Spinal cord (tissue), 10 donors: Measurements from ENCODE around the gene FBXO10. TPM values are rescaled to one million over a fixed set of nuclear protein-coding genes. Genes with fewer than 3 reads are reported as not detected.

ENCODE experiments used
- DNase-seq, 6 donors: peaks; one replicate each; pipeline versions ENCODE4 v3.0.0 to v3.0.0-alpha.2; 2013 to 2015; ENCODE audit warnings: low spot score in 6 of 6, low read depth in 4 of 6
- H3K27ac ChIP-seq: one replicate; pipeline ENCODE4 v1.5.1; 2013; ENCODE audit warnings: low read depth, low read length, control low read depth
- H3K27me3 ChIP-seq: one replicate; pipeline ENCODE4 v1.6.1; 2013; ENCODE audit warnings: low read length; ENCODE audit not compliant: control insufficient read depth, insufficient read depth
- H3K36me3 ChIP-seq: one replicate; pipeline ENCODE4 v1.6.1; 2013; ENCODE audit warnings: low read length; ENCODE audit not compliant: control insufficient read depth, insufficient read depth
- H3K4me1 ChIP-seq: one replicate; pipeline ENCODE4 v1.6.1; 2013; ENCODE audit warnings: low read length; ENCODE audit not compliant: control insufficient read depth, insufficient read depth
- H3K4me3 ChIP-seq: one replicate; pipeline ENCODE4 v1.5.1; 2013; ENCODE audit warnings: low read depth, low read length, control low read depth
- H3K9me3 ChIP-seq: one replicate; pipeline ENCODE4 v1.6.1; 2013; ENCODE audit warnings: low read length; ENCODE audit not compliant: control insufficient read depth, insufficient read depth
- WGBS: methylation state at CpG from one replicate; pipeline ENCODE4 v1.1.5; 2013; ENCODE audit warnings: missing lambda C conversion rate; ENCODE audit not compliant: insufficient coverage; 5-methylcytosine and 5-hydroxymethylcytosine counted together
- polyA plus RNA-seq, 2 donors: library from polyadenylated mRNA; unstranded; fragments of 120-200 nt; gene quantifications; one replicate each; pipeline ENCODE4 v1.2.1, GENCODE V29; 2013; ENCODE audit not compliant: insufficient read length in 2 of 2
- total RNA-seq, 2 donors: library from RNA; depleted of rRNA in 1 of 2; stranded (reverse); fragments of 120-200 nt in 1 of 2; fragments of >200 nt in 1 of 2; gene quantifications; one replicate each; pipeline versions ENCODE4 v1.2.3 to v1.2.4, GENCODE V29; 2013 to 2014
- donor health status: healthy.

FBXO10 gene
- total and polyA plus RNA-seq, 4 donors = 15.3 to 23.4 (median 17.3) TPM

DNA sequence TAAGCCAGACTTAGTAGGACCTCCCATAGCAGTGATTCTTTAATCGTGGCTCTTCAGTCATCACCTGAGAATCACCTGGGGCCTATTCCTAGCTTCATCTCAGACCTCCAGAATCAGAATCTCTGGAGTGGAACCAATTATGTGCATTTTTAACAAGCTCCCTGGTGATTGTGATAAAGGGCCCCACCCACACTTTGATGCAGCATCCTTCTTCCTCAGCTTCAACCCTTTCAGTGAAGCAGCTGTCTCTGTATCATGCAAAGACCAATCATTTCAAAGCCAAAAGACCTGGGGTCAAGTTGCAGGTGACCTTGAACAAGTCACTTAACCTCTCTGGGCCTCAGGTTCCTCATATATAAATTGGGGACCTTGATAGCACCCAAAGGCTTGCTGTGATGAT lies 17.1 kb downstream of the FBXO10 start:
- DNase-seq = no peak
- Histone ChIP-seq H3K27me3 (no peaks in the 10 kb centered on the region), H3K27ac (no peak overlapping the region), H3K4me1 (no peaks in the 10 kb centered on the region), H3K4me3 (no peak overlapping the region), H3K36me3 (peaks cover 3% of the 10 kb centered on the region), H3K9me3 (no peaks in the 10 kb centered on the region)
- WGBS = 100% methylated on average over 1 of the region's 1 CpG

DNA sequence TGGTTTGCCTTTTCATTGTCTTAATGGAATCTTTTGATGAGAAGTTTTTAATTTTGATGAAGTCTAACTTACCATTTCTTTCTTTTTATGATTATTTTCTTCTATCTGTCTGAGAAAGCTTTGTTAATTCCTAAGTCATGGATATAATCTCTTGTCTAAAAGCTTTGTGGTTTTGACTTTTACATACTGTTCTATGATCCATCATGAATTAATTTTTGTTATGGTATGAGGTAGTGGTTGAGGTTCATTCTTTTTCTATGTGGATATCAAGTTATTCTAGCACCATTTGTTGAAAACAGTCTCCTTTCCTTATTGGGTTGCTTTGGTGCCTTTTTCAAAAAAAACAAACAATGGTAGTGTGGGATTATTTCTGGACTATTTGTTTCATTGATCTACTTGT lies 20.4 kb downstream of the FBXO10 start:
- no peaks in the 10 kb centered on the region for H3K27me3 ChIP-seq
- H3K27ac ChIP-seq = no peak overlapping the region
- H3K4me1 ChIP-seq = no peaks in the 10 kb centered on the region
- H3K36me3 ChIP-seq = no peaks in the 10 kb centered on the region
- H3K9me3 ChIP-seq = no peaks in the 10 kb centered on the region
- no peak overlapping the region for H3K4me3 ChIP-seq
- no peak for DNase-seq

DNA sequence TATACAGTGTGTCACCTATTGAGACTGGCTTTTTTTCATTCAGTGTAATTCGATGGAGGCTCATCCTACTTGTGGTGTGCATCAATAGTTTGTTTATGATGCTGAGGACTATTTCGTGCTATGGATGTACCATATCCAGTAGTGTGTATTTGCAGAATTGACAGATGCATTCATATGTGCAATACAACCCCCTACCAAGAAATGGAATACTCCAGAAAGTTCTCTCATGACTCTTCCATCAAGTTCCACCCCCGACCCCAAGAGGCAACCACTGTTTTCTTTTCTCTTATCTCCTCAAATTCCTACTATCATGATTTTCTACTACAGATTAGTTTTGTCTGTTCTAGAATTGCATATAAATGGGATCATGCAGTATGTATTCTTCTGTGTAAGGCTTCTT lies 21.9 kb downstream of the FBXO10 start:
- no peak overlapping the region for H3K27ac ChIP-seq
- H3K4me3 ChIP-seq = no peak overlapping the region
- WGBS = no CpG with 5 or more reads among the region's 3 CpGs
- DNase-seq = no peak
- H3K9me3 ChIP-seq = no peaks in the 10 kb centered on the region
- no peaks in the 10 kb centered on the region for H3K4me1 ChIP-seq
- H3K27me3 ChIP-seq = no peaks in the 10 kb centered on the region
- no peaks in the 10 kb centered on the region for H3K36me3 ChIP-seq

DNA sequence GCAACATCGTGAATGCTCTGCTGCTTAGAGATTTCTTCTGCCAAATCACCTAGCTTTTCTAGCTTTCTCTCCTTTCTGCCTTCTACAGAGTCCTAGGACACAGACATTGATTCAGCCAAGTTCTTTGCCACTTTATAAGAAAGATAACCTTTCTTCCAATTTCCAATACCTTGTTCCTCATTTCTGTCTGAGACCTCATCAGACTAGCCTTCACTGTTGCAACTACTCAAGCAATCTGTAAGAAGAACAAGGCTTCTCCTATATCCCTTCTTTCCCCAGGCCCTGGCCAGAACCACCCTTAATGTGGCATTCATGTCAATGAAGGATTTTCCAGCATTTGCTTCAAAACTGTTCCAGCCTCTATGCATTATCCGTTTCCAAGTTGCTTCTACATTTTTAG lies 24.3 kb downstream of the FBXO10 start:
- 100% methylated on average over 1 of the region's 2 CpGs for WGBS
- Histone ChIP-seq H3K36me3 (no peaks in the 10 kb centered on the region), H3K4me1 (no peaks in the 10 kb centered on the region), H3K9me3 (no peaks in the 10 kb centered on the region), H3K4me3 (no peak overlapping the region), H3K27ac (no peak overlapping the region), H3K27me3 (no peaks in the 10 kb centered on the region)
- no peak for DNase-seq

DNA sequence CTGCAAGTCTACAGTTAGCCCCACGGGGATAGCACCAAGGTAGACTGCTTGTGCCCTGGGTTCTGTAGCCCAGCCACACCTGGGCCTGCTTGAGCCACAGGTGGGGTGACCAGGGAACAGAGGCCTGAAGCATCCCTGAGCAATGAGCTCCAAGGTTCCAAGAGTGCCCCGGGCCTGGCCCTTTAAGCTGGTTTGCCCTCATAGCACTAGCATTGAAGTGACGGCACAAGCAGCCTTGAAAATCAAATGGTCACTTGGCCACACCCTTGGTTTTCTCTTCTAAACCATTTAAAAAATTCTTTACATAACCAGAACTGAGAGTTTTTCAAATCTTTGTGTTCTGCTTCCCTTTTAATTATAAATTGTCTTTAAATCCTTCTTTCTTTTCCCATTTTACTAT lies 24.7 kb downstream of the FBXO10 start:
- 97% methylated on average over 3 of the region's 3 CpGs for WGBS
- Histone ChIP-seq H3K27me3 (no peaks in the 10 kb centered on the region), H3K9me3 (no peaks in the 10 kb centered on the region), H3K36me3 (no peaks in the 10 kb centered on the region), H3K27ac (no peak overlapping the region), H3K4me3 (no peak overlapping the region), H3K4me1 (no peaks in the 10 kb centered on the region)
- DNase-seq = no peak

DNA sequence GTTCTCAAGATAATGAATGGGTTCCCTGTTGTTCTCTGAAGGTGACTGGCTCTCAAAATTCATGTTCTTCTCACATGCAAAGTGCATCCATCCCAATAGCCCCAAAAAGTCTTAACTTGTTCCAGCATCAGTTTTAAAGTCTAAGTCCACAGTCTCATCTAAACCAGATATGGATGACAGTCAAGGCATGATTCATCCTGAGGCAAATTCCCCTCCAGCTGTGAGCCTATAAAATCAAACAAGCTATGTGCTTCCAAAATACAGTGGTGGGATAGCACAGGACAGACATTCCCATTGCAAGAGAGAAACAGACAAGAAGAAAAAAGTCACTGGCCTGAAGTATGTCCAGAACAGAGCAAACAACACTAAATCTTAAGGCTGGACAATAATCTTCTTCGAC lies 25.4 kb downstream of the FBXO10 start:
- no peaks in the 10 kb centered on the region for H3K4me1 ChIP-seq
- WGBS = 100% methylated on average over 1 of the region's 1 CpG
- DNase-seq = no peak
- no peaks in the 10 kb centered on the region for H3K36me3 ChIP-seq
- H3K27ac ChIP-seq = no peak overlapping the region
- H3K27me3 ChIP-seq = no peaks in the 10 kb centered on the region
- H3K4me3 ChIP-seq = no peak overlapping the region
- no peaks in the 10 kb centered on the region for H3K9me3 ChIP-seq

DNA sequence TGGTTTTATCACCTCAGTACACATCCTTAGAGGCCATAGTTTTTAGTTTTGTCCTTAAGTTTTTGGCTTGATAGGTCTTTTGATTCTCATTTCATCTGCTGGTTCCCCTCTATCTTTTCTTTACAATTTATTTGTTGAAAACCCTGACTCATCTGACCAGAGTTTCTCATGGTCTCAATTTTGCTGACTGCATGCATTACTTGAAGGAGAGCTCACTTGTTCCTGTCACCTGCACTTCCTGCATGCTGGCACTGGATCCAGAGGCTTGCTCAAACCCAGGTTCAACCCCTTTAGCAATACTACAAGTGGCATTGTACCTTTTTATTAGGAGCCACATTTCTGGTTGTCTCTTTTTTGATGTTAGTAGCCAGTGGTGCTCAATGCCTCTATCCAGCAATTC lies 26.7 kb downstream of the FBXO10 start:
- no peak for DNase-seq
- no peaks in the 10 kb centered on the region for H3K36me3 ChIP-seq
- H3K27me3 ChIP-seq = no peaks in the 10 kb centered on the region
- no peak overlapping the region for H3K4me3 ChIP-seq
- no peaks in the 10 kb centered on the region for H3K9me3 ChIP-seq
- H3K4me1 ChIP-seq = no peaks in the 10 kb centered on the region
- H3K27ac ChIP-seq = no peak overlapping the region

DNA sequence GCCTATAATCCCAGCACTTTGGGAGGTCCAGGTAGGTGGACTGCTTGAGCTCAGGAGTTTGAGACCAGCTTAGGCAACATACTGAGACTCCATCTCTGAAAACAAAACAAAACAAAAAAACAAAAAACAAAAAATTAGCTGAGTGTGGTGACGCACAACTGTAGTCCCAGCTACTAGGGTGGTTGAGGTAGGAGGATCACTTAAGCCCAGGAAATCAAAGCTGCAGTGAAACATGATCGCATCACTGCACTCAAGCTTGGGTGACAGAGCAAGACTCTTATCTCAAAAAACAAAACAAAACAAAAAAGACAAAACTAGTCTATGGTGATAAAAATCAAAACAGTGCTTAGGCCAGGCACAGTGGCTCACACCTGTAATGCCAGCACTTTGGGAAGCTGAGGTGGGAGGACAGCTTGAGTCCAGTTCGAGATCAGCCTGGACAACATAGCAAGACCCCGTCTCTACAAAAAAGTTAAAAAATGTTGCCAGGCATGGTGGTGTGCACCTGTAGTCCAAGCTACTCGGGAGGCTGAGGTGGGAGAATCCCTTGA lies 28.8 kb downstream of the FBXO10 start:
- Histone ChIP-seq H3K27ac (no peak overlapping the region), H3K4me3 (no peak overlapping the region), H3K9me3 (no peaks in the 10 kb centered on the region), H3K4me1 (no peaks in the 10 kb centered on the region), H3K36me3 (peaks cover under 1% of the 10 kb centered on the region), H3K27me3 (no peaks in the 10 kb centered on the region)
- 100% methylated on average over 2 of the region's 5 CpGs for WGBS
- no peak for DNase-seq

DNA sequence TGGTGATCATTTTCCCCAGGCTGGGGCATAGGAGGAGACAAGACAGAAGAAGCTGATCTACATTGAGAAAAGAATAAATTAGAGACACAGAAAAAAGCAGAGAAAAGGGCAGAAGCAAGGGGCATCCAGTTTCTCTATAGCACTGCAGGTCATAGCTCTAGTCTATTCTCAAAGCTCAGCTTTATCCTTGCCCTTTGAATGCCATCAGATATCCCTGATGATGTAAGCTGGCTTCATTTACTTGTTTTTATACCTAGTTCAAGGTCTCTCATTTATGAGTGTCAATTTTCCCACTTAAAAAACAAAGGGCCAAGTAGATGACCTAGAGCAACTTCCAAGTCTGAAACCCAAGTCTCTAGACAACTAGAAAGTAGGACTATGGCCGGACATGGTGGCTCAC lies 32.7 kb downstream of the FBXO10 start:
- Histone ChIP-seq H3K36me3 (peaks cover 17% of the 10 kb centered on the region), H3K9me3 (no peaks in the 10 kb centered on the region), H3K27ac (no peak overlapping the region), H3K27me3 (no peaks in the 10 kb centered on the region), H3K4me3 (no peak overlapping the region), H3K4me1 (no peaks in the 10 kb centered on the region)
- no peak for DNase-seq
- no CpG with 5 or more reads among the region's 1 CpG for WGBS

DNA sequence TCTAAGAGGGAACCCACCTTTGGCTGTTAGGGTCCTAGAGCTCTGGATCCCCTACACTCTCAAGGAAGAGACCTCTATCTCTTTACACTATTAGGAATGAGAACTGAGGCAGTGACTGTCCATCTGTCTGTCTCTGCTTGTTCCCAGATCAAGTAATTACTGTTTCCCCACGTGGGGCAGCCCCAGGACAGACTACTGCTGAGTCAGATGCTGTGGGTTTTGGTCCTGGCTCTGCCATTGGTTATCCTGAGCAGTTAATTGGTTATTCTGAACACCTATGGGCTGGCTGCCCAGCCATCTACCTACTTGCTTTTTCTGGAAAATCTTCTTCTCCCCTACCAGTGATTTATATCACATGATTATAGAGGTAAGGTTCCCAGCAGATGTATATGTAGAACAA lies 33.3 kb downstream of the FBXO10 start:
- H3K27me3 ChIP-seq = no peaks in the 10 kb centered on the region
- H3K4me1 ChIP-seq = no peaks in the 10 kb centered on the region
- H3K4me3 ChIP-seq = no peak overlapping the region
- no CpG with 5 or more reads among the region's 1 CpG for WGBS
- H3K9me3 ChIP-seq = no peaks in the 10 kb centered on the region
- H3K36me3 ChIP-seq = peaks cover 23% of the 10 kb centered on the region
- no peak for DNase-seq
- H3K27ac ChIP-seq = no peak overlapping the region
